ENCODE measurements around the gene HSFX1.
"Not testable (repeated sequence)": the region's sequence is repeated elsewhere in the genome, so short reads cannot be mapped to it uniquely, and the experiment has no call there.

Gene HSFX1

GRCh38 chrX:149773768-149774167, at the start of gene HSFX1:
Gene HSFX1, plus strand, starts transcription at chrX:149774068. Its CDS starts 614 bp downstream, at chrX:149774682.
- DNase-seq: not testable (repeated sequence)

- DNase-seq: not testable (repeated sequence)
These were observed 46.6 kb upstream of the HSFX1 start for GRCh38 chrX:149727308-149727707.

GRCh38 chrX:149742269-149742668, 31.6 kb upstream of the HSFX1 start:
- not testable (repeated sequence) for DNase-seq

- not testable (repeated sequence) for DNase-seq
These were observed 27.4 kb upstream of the HSFX1 start for GRCh38 chrX:149746390-149747007.

- no peak for DNase-seq
These were observed 16.4 kb upstream of the HSFX1 start for GRCh38 chrX:149757206-149758067.

GRCh38 chrX:149758068-149758714, 15.7 kb upstream of the HSFX1 start:
- DNase-seq: no peak

GRCh38 chrX:149758715-149759078, 15.2 kb upstream of the HSFX1 start:
- not testable (repeated sequence) for DNase-seq

GRCh38 chrX:149759824-149760223, 14.0 kb upstream of the HSFX1 start:
- DNase-seq: no peak

GRCh38 chrX:149760965-149761364, 12.9 kb upstream of the HSFX1 start:
- DNase-seq: no peak

- not testable (repeated sequence) for DNase-seq
These were observed 11.8 kb upstream of the HSFX1 start for GRCh38 chrX:149761858-149762674.

- no peak for DNase-seq
These were observed 10.9 kb upstream of the HSFX1 start for GRCh38 chrX:149762696-149763614.

GRCh38 chrX:149770344-149770743, 3.5 kb upstream of the HSFX1 start:
- not testable (repeated sequence) for DNase-seq

GRCh38 chrX:149773026-149773425, 842 bp upstream of the HSFX1 start:
- not testable (repeated sequence) for DNase-seq

- DNase-seq: not testable (repeated sequence)
These were observed 4.1 kb downstream of the HSFX1 start for GRCh38 chrX:149777999-149778398.

GRCh38 chrX:149781727-149782126, 7.9 kb downstream of the HSFX1 start, which contains the start of gene MAGEA9:
Gene MAGEA9, plus strand, starts transcription at chrX:149781930. Its CDS starts 4,281 bp downstream, at chrX:149786211.
- DNase-seq: not testable (repeated sequence)

GRCh38 chrX:149795531-149795930, 21.7 kb downstream of the HSFX1 start:
- not testable (repeated sequence) for DNase-seq

GRCh38 chrX:149799095-149799714, 25.3 kb downstream of the HSFX1 start:
- DNase-seq: no peak

- DNase-seq: peak; percentile 2
These were observed 26.1 kb downstream of the HSFX1 start for GRCh38 chrX:149799938-149800337.

GRCh38 chrX:149803458-149804062, 29.7 kb downstream of the HSFX1 start:
- no peak for DNase-seq

- no peak for DNase-seq
These were observed 30.2 kb downstream of the HSFX1 start for GRCh38 chrX:149804102-149804501.
